GM18951 (cell line): ENCODE results near the gene KDF1.
"Not testable (repeated sequence)": the region's sequence is repeated elsewhere in the genome, so short reads cannot be mapped to it uniquely, and the experiment has no call there.

ENCODE experiments used
- POLR2A ChIP-seq: IDR thresholded peaks from 4 replicates; pipeline ENCODE4 v1.6.1; 2011; ENCODE audit warnings: mild to moderate bottlenecking; ENCODE audit not compliant: insufficient read length, insufficient read depth; ENCODE audit errors: extremely low read depth
- in situ Hi-C: fragments of 300-500 bp; cut with MboI; formaldehyde crosslinking; loops from one replicate; pipeline ENCODE4 v1.12.0; 2022; ENCODE audit warnings: low sequenced_read_pairs, mixed read lengths, inconsistent platforms; ENCODE audit not compliant: unreplicated experiment

KDF1 gene

DNA sequence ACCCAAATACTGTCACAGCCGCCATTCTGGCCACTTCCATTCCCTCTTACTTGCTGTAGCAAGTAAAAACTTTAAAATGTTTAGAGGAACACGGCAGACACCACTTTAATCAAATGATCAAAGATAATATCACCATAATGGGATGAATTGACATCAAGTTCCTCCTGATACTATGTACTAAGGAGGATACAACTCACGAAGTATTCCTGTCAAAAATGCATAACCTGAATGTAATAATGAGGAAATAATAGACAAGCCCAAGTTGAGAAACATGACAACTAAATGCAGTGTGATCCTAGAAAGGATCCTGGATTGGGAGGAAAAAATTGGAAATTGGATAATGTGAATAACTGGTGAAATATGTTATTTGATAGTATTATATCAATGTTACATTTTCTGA lies 3.9 kb downstream of the KDF1 start:
- in situ Hi-C loops, result no loop called here
- TF ChIP-seq POLR2A, result no peak

GRCh38 chr1:26953374-26953773 lies 6.9 kb downstream of the KDF1 start:
- in situ Hi-C loops, result no loop called here
- TF ChIP-seq POLR2A, result no peak

- in situ Hi-C loops, result no loop called here
- no peak for TF ChIP-seq POLR2A
Measured at GRCh38 chr1:26951821-26952497, 8.3 kb downstream of the KDF1 start.

DNA sequence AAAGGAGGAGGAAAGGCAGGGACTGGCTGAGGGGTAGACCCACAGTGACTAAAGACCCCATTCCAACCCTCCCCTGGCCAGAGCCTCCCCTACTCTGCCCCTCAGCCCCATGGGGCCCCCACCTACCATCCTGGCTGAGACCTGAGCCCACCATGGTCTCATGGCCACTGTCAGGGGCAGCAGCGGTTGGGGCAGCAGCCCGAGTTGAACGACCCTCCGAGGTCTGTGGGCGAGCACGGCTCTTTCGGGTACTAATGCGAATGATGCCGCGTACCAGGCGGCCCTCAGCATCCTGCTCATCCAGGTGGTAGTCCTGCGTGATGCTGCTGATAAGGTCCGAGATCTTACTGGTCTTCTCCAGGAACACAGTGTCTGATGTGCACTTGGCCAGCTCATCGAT lies 9.1 kb downstream of the KDF1 start:
- in situ Hi-C loops, result no loop called here
- TF ChIP-seq POLR2A, result no peak

DNA sequence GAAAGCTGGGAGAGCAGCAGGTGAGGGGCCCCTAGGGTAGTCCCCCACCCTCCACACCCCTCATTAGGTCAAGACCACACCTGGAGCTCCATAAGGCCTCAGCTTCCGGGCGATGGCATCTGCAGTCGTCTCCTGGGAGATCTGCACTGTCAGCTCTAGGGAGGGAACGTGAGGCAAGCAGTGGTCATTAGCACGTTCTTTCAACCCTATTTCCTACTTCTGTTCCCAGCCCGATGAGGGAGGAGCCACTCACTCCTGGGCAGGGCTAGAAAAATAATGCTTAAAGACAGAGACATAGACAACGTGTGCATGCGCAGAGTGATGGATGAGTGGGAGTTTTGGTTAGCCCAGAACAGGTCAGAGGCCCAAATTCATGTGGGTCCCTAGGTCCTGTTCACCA lies 9.7 kb downstream of the KDF1 start:
- in situ Hi-C loops, result no loop called here

GRCh38 chr1:26949926-26950319 lies 10.3 kb downstream of the KDF1 start:
- TF ChIP-seq POLR2A, result no peak
- in situ Hi-C loops, result no loop called here

More for the DNA sequence above, 9.7 kb downstream of the KDF1 start:
- no peak for TF ChIP-seq POLR2A

- TF ChIP-seq POLR2A, result no peak
- in situ Hi-C loops, result no loop called here
Measured at GRCh38 chr1:26949266-26949925, 10.9 kb downstream of the KDF1 start.

DNA sequence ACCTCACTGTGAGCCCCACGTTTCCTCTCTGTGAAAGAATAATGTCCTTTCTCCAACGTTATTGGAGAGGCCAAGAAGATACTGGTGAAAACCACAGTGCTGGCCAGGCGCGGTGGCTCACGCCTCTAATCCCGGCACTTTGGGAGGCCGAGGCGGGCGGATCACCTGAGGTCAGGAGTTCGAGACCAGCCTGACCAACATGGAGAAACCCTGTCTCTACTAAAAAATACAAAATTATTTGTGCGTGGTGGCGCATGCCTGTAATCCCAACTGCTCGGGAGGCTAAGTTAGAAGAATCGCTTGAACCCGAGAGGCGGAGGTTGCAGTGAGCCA lies 11.6 kb downstream of the KDF1 start:
- in situ Hi-C loops, result not testable (repeated sequence)

GRCh38 chr1:26946270-26946669 lies 14.0 kb downstream of the KDF1 start:
- in situ Hi-C loops, result no loop called here
- no peak for TF ChIP-seq POLR2A

- TF ChIP-seq POLR2A, result no peak
- in situ Hi-C loops, result no loop called here
Measured at GRCh38 chr1:26945728-26946127, 14.5 kb downstream of the KDF1 start.

DNA sequence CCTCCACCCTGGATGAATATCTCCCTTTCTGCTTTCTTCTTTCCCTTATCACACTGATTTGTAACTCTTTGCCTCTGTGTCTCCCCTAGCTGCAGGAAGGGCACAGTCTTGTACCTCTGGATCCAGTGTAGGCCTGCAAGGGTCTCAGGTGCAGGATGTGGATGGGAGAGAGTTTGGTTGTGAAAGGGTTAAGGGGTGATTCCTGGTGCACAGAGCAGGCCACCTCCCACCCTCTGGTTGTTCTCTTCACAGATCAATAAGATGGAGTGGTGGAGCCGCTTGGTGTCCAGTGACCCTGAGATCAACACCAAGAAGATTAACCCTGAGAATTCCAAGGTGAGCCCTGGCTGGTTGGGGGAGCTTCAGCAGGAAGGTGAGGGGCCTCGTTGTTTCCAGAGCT lies 15.1 kb downstream of the KDF1 start:
- in situ Hi-C loops, result no loop called here
- TF ChIP-seq POLR2A, result no peak

DNA sequence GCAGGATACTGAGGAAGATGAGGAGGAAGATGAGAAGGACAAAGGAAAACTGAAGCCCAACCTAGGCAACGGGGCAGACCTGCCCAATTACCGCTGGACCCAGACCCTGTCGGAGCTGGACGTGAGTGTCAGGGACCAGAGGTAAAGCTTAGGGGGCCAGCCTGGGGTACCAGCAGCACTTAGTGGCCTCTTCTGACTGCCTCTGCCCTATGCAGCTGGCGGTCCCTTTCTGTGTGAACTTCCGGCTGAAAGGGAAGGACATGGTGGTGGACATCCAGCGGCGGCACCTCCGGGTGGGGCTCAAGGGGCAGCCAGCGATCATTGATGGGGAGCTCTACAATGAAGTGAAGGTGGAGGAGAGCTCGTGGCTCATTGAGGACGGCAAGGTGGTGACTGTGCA lies 17.6 kb downstream of the KDF1 start:
- TF ChIP-seq POLR2A, result no peak
- in situ Hi-C loops, result no loop called here

DNA sequence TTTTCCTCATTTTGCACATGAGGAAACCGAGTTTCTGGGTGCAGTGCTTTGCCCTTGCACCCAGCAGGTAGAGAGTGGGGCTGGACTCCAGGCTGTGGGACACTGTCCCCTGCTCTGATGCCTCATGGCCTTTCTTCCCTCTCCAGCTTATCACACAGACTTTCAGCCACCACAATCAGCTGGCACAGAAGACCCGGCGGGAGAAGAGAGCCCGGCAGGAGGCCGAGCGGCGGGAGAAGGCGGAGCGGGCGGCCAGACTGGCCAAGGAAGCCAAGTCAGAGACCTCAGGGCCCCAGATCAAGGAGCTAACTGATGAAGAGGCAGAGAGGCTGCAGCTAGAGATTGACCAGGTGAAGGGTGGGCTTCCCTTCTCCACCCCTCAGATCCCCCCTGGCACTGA lies 19.0 kb downstream of the KDF1 start:
- no peak for TF ChIP-seq POLR2A
- in situ Hi-C loops, result no loop called here

DNA sequence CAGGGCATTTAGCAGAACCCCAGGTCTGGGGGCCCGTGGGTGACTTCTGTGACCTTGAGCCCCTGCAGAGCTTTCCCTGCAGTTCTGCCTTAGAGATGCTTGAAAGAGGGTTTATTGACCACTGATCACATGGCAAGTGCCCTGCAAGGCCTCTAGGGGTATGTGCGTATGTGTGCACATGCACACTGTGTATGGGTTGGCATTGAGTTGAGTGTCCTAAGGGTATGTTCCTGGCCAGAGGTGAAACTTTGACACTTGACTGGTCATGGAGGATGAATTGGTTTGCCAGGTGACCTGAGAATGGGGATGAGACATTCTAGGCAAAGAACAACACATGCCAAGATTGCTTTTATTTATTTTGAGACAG lies 21.6 kb downstream of the KDF1 start:
- in situ Hi-C loops, result no loop called here

More for the DNA sequence above, 21.6 kb downstream of the KDF1 start:
- no peak for TF ChIP-seq POLR2A
